Measurements from ENCODE around the gene NSMF. TPM values are rescaled to one million over a fixed set of nuclear protein-coding genes. Genes with fewer than 3 reads are reported as not detected.

NSMF gene
- total RNA-seq, 1 donor from 2014 or later, result 57.6 TPM

- no peak for DNase-seq (ENCODE audit: low spot score)
- H3K27me3 Mint-ChIP-seq (ENCODE audit: low read depth), result no peaks in the 10 kb centered on the region
- H3K4me3 Mint-ChIP-seq (ENCODE audit: low read depth), result no peak overlapping the region
- H3K4me1 Mint-ChIP-seq (ENCODE audit: low read depth), result no peaks in the 10 kb centered on the region
- no peaks in the 10 kb centered on the region for H3K9me3 Mint-ChIP-seq
- no peak overlapping the region for H3K27ac Mint-ChIP-seq
- no peaks in the 10 kb centered on the region for H3K36me3 Mint-ChIP-seq (ENCODE audit: low read depth)
- intact Hi-C loops (cut with micrococcal nuclease), result no loop called here
Observed at GRCh38 chr9:137430723-137431415, 28.3 kb downstream of the NSMF start.

- intact Hi-C loops (cut with micrococcal nuclease), result loop anchor here (10.0 kb wide), 1 partner anchor 105 kb away; no protein-coding TSS in a partner anchor
- no peak overlapping the region for H3K4me3 Mint-ChIP-seq (ENCODE audit: low read depth)
- no peaks in the 10 kb centered on the region for H3K36me3 Mint-ChIP-seq (ENCODE audit: low read depth)
- no peaks in the 10 kb centered on the region for H3K27me3 Mint-ChIP-seq (ENCODE audit: low read depth)
- H3K27ac Mint-ChIP-seq, result no peak overlapping the region
- no peaks in the 10 kb centered on the region for H3K9me3 Mint-ChIP-seq
- H3K4me1 Mint-ChIP-seq (ENCODE audit: low read depth), result no peaks in the 10 kb centered on the region
- no peak for DNase-seq (ENCODE audit: low spot score)
Observed at GRCh38 chr9:137429974-137430722, 29.0 kb downstream of the NSMF start.

- Mint-ChIP-seq H3K27ac (no peak overlapping the region), H3K36me3 (ENCODE audit: low read depth) (no peaks in the 10 kb centered on the region), H3K27me3 (ENCODE audit: low read depth) (peaks cover 1% of the 10 kb centered on the region), H3K4me1 (ENCODE audit: low read depth) (no peaks in the 10 kb centered on the region), H3K9me3 (no peaks in the 10 kb centered on the region), H3K4me3 (ENCODE audit: low read depth) (no peak overlapping the region)
- intact Hi-C loops (cut with micrococcal nuclease), result loop anchor here (10.0 kb wide), 1 partner anchor 105 kb away; no protein-coding TSS in a partner anchor
- DNase-seq (ENCODE audit: low spot score), result no peak
Observed at GRCh38 chr9:137429546-137429890, 29.6 kb downstream of the NSMF start.

- DNase-seq (ENCODE audit: low spot score), result no peak
- intact Hi-C loops (cut with micrococcal nuclease), result loop anchor here (10.0 kb wide), 1 partner anchor 106 kb away; no protein-coding TSS in a partner anchor
- H3K36me3 Mint-ChIP-seq (ENCODE audit: low read depth), result no peaks in the 10 kb centered on the region
- no peaks in the 10 kb centered on the region for H3K4me1 Mint-ChIP-seq (ENCODE audit: low read depth)
- no peak overlapping the region for H3K4me3 Mint-ChIP-seq (ENCODE audit: low read depth)
- H3K9me3 Mint-ChIP-seq, result no peaks in the 10 kb centered on the region
- peaks cover 4% of the 10 kb centered on the region for H3K27me3 Mint-ChIP-seq (ENCODE audit: low read depth)
- no peak overlapping the region for H3K27ac Mint-ChIP-seq
Observed at GRCh38 chr9:137428841-137429545, 30.1 kb downstream of the NSMF start.

GRCh38 chr9:137428311-137428630, 30.9 kb downstream of the NSMF start:
- DNase-seq (ENCODE audit: low spot score), result no peak
- no peaks in the 10 kb centered on the region for H3K9me3 Mint-ChIP-seq
- no peak overlapping the region for H3K4me3 Mint-ChIP-seq (ENCODE audit: low read depth)
- intact Hi-C loops (cut with micrococcal nuclease), result loop anchor here (10.0 kb wide), 1 partner anchor 107 kb away; no protein-coding TSS in a partner anchor
- no peaks in the 10 kb centered on the region for H3K4me1 Mint-ChIP-seq (ENCODE audit: low read depth)
- no peaks in the 10 kb centered on the region for H3K36me3 Mint-ChIP-seq (ENCODE audit: low read depth)
- peaks cover 4% of the 10 kb centered on the region for H3K27me3 Mint-ChIP-seq (ENCODE audit: low read depth)
- no peak overlapping the region for H3K27ac Mint-ChIP-seq

GRCh38 chr9:137427454-137428310, 31.5 kb downstream of the NSMF start:
- no peaks in the 10 kb centered on the region for H3K4me1 Mint-ChIP-seq (ENCODE audit: low read depth)
- no peaks in the 10 kb centered on the region for H3K36me3 Mint-ChIP-seq (ENCODE audit: low read depth)
- H3K4me3 Mint-ChIP-seq (ENCODE audit: low read depth), result no peak overlapping the region
- DNase-seq (ENCODE audit: low spot score), result no peak
- intact Hi-C loops (cut with micrococcal nuclease), result loop anchor here (10.0 kb wide), 1 partner anchor 107 kb away; no protein-coding TSS in a partner anchor
- no peaks in the 10 kb centered on the region for H3K9me3 Mint-ChIP-seq
- no peak overlapping the region for H3K27ac Mint-ChIP-seq
- peaks cover 4% of the 10 kb centered on the region for H3K27me3 Mint-ChIP-seq (ENCODE audit: low read depth)

- Mint-ChIP-seq H3K4me3 (ENCODE audit: low read depth) (no peak overlapping the region), H3K9me3 (no peaks in the 10 kb centered on the region), H3K27me3 (ENCODE audit: low read depth) (peaks cover 4% of the 10 kb centered on the region), H3K27ac (no peak overlapping the region), H3K36me3 (ENCODE audit: low read depth) (no peaks in the 10 kb centered on the region), H3K4me1 (ENCODE audit: low read depth) (peaks cover 10% of the 10 kb centered on the region)
- DNase-seq (ENCODE audit: low spot score), result no peak
- intact Hi-C loops (cut with micrococcal nuclease), result loop anchor here (10.0 kb wide), 1 partner anchor 109 kb away; no protein-coding TSS in a partner anchor
Observed at GRCh38 chr9:137426018-137426681, 33.0 kb downstream of the NSMF start.

- peaks cover 4% of the 10 kb centered on the region for H3K27me3 Mint-ChIP-seq (ENCODE audit: low read depth)
Observed at GRCh38 chr9:137423514-137424291, 35.4 kb downstream of the NSMF start.

GRCh38 chr9:137422604-137423513, 36.3 kb downstream of the NSMF start, which contains the start of the genes EXD3 and NOXA1:
EXD3 (minus strand) TSS chr9:137423162; CDS start chr9:137395357, 27,805 bp downstream.
NOXA1 (plus strand) TSS chr9:137423393; CDS start chr9:137423530, 137 bp downstream.
- DNase-seq (ENCODE audit: low spot score), result peak; percentile 91
- H3K27ac Mint-ChIP-seq, result peak within 1 kb of the TSS; percentile 49
- peaks cover 10% of the 10 kb centered on the region for H3K4me1 Mint-ChIP-seq (ENCODE audit: low read depth)
- H3K4me3 Mint-ChIP-seq (ENCODE audit: low read depth), result peak within 1 kb of the TSS; percentile 88
- intact Hi-C loops (cut with micrococcal nuclease), result loop anchor here (2.0 to 10.0 kb wide), 3 partner anchors 22 to 112 kb away; no protein-coding TSS in a partner anchor
- H3K36me3 Mint-ChIP-seq (ENCODE audit: low read depth), result no peaks in the 10 kb centered on the region
- H3K27me3 Mint-ChIP-seq (ENCODE audit: low read depth), result peaks cover 4% of the 10 kb centered on the region
- H3K9me3 Mint-ChIP-seq, result no peaks in the 10 kb centered on the region

More at GRCh38 chr9:137423514-137424291, 35.4 kb downstream of the NSMF start:
- DNase-seq (ENCODE audit: low spot score), result no peak
- Mint-ChIP-seq H3K4me3 (ENCODE audit: low read depth) (peak overlapping the region; percentile 28), H3K36me3 (ENCODE audit: low read depth) (no peaks in the 10 kb centered on the region), H3K9me3 (no peaks in the 10 kb centered on the region), H3K27ac (no peak overlapping the region), H3K4me1 (ENCODE audit: low read depth) (peaks cover 10% of the 10 kb centered on the region)
- intact Hi-C loops (cut with micrococcal nuclease), result loop anchor here (2.0 to 10.0 kb wide), 3 partner anchors 21 to 111 kb away; no protein-coding TSS in a partner anchor

GRCh38 chr9:137421838-137422603, 37.1 kb downstream of the NSMF start:
- peak overlapping the region; percentile 49 for H3K27ac Mint-ChIP-seq
- H3K27me3 Mint-ChIP-seq (ENCODE audit: low read depth), result peaks cover 4% of the 10 kb centered on the region
- no peaks in the 10 kb centered on the region for H3K9me3 Mint-ChIP-seq
- no peak for DNase-seq (ENCODE audit: low spot score)
- peaks cover 10% of the 10 kb centered on the region for H3K4me1 Mint-ChIP-seq (ENCODE audit: low read depth)
- intact Hi-C loops (cut with micrococcal nuclease), result loop anchor here (2.0 to 10.0 kb wide), 3 partner anchors 23 to 113 kb away; no protein-coding TSS in a partner anchor
- H3K4me3 Mint-ChIP-seq (ENCODE audit: low read depth), result peak overlapping the region; percentile 88
- H3K36me3 Mint-ChIP-seq (ENCODE audit: low read depth), result no peaks in the 10 kb centered on the region
